Measurements from ENCODE around the gene ZNF385B.

ZNF385B gene

DNA sequence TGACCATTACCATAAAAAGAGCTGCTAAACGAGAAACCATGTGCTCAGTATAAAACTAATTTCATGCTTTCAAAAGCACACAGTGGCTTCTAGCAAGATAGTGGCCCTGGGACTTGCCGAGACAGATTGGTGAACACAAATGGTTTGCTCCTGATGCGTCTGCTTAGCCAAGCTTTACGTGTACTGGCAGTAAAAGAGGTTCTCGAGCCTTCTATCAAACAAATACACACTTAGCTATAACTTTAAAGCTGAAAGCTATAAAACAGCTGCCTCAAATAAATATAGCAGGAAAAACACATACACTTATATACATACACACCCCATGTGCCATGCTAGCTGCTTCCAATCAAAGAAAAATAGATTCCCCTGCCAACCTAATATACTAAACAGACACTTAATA is 117.0 kb downstream of the ZNF385B start:
- no peak for DNase-seq (ENCODE audit: low spot score)

DNA sequence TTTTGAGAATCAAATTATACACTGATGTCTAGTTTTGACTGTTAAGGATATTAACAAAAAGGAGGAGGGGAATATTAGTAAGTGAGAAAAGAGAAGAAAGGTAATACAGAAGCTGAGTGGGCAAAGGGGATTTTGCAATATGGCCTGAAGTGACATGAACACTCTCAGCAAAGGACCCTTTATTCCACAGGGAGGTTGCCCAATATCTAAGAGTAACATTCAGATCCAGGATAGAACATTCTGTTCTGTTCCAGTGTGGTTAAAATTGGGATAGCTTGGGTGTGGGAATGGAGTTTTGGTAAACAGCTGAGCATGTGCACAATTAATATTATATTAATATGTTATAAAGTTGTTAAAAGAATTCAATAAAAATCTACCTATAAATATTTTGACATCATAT is 120.1 kb downstream of the ZNF385B start:
- DNase-seq (ENCODE audit: low spot score) = no peak

DNA sequence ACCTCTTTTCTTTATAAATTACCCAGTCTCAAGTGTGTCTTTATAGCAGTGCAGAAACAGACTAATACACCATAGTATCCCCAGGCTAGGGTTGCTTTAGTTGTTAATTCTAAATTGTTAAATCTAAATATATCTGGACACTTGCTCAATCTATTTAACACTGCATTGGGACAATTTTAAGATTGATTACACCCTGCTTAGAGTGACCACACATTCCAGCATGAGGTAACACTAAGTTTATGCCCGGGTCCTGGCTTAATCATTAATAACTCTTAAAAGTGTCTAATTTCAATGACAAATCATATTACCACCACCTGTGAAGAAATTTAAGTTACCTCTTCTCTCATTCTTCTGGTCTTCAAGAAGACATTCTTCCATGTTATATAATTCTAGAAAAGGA is 131.4 kb downstream of the ZNF385B start:
- DNase-seq (ENCODE audit: low spot score) = no peak

DNA sequence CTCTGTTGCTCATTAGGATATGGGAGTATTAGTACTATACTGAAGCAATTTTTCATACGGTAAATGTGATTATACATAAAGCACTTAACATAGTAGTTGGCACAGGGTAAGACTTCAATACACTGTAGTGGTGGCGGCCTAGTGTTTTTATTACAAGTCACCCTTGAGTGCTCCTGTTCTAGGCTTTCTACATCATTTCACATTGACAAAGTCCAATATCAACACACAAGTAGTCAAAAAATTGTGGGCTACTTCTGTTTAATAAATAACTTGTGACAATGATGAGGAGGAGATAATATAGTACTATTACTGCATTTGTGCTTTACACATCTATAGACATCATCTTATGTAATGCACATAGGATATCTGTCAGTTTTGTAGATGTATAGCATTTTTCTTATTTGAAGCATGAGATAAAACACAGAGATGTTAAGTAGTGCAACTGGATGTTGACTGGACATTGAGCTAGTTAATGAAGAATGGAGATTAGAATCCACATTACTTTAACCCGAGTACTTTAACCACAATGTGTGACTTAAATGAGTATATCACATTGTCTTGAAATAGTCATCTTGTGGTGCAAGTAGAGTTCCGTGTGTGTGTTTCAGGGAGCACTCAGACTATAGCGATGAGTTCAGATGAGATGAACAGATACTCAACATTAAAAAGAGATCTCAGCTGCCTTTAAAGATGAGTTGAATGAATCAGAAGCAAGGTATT is 134.8 kb downstream of the ZNF385B start:
- no peak for DNase-seq (ENCODE audit: low spot score)

DNA sequence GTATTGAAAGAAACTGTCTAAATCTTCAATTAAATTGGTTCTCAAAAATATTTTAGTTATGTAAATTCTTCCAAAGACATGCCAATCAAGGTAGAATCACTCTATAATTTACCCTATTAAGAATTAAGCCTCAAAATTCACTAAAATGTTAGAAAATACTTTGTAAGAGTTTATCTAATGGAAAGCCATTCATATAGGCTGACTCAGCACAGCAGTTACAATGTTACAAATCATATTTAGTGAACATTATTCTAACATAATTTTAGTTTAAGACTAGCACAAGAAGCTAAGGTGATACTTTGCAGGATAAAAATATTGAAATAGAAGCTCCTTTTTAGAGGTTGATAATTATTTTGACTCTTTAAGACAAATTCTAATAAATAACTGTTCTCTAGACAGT is 137.0 kb downstream of the ZNF385B start:
- no peak for DNase-seq (ENCODE audit: low spot score)

DNA sequence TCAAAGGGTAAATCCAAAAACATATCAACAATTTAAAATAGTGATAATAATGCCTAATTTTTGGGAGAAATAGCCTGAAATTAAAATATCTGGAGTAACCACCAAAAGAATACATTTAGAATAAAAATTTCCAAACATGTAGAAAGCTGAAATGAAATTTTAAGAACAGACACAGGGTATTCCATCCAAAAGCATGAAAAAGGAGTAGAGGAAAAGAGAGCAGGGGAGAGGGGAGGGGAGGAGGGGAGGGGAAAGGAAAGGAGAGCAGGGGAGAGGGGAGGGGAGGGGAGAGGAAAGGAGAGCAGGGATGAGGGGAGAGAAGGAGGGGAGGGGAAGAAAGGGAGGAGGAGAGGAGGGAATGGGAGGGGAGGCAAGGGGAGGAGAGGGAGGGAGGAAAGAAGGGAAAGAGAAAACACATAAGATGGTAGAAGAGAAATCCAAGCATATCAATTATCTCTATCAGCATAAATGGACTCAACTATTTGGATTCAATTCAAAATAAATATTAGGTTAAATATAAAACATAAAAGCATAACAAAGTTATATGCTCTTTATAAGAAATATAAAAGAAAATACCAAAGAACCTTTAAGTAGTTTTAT is 141.1 kb downstream of the ZNF385B start:
- no peak for DNase-seq (ENCODE audit: low spot score)

DNA sequence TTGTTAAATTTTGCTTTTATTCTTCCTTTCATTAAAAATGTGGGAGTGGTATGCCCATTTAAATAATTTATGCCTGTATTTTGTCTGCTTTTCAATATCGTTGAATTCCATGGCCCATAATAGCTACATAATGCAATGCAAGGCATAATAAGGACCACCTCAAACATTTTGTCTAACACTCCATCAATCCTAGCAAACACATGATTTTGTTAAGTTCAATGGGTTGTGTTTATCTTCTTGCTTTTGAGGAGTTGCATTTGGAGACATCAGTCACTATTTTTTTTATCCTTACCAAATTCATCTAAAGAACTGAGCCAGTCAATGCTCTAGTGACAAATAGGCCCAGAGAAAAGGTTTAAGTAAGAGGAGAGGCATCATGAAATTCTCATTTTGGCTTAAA is 145.5 kb downstream of the ZNF385B start:
- no peak for DNase-seq (ENCODE audit: low spot score)

DNA sequence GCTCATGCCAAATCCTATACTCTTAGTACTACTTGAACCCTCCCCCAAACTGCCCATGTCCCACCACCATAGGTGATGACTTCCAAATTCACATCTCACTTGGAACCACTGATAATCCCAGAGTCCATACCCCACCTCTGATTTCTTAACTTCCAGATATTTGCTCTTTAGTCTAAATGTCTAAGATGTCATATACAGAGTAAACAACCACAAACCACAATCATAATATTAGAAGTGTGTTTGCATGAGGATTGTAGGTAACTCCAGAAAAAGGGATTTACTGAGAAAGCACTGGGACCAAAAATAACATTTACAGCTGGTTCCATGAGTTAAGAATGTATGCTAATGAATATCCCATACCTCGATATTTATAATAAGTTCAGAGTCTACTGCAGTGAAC is 146.2 kb downstream of the ZNF385B start:
- no peak for DNase-seq (ENCODE audit: low spot score)

DNA sequence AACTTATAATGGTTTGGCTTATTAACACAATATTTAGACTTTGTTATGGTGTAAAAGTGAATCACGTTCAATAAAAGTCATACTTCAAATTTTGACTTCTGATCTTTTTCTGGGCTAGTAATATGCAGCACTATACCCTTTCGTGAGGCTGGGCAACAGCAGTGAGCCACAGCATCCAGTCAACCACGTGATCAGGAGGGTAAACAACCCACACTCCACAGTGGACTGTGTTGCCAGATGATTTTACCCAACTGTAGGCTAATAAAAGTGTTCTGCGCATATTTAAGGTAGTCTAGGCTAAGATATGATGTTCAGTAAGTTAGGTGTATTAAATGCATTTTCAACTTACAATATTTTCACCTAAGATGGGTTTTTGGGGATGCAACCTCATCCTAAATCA is 148.6 kb downstream of the ZNF385B start:
- DNase-seq (ENCODE audit: low spot score) = no peak

DNA sequence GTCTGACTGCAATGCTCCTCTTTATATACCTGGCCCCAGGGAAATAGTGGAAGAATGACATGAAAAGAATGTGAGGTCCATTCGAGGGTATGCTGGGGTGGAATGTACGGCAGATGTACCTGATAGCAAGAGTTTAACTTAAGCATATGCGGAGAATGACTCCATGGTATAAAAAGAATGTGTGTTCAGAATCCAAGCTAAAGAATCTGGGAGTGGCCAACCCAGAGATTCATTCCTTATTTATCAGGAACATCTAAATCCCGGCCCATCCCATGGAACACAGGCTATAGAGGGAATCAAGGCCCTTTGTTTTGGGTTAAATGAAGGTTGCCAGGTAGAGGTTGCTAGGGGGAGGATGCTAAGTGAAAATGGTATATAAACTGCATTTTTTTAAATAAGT is 150.0 kb downstream of the ZNF385B start:
- no peak for DNase-seq (ENCODE audit: low spot score)

DNA sequence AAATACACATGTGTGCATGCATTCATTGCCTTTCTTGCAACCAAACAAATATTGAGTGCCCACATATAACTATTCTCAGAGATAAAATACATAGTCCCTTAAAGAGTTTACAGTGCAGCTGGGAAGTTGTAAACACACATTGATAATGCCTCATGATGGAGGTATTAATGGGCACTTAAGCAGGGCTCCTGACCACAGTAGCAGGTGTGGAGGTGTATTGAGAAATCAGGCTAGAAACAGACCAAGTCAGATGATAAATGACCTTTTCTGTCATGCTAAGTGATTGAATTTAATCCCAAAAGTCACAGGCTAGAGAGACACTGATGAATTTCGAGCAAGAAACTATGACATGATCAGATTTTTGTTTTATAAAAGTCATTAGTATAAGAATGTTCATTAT is 157.7 kb downstream of the ZNF385B start:
- DNase-seq (ENCODE audit: low spot score) = no peak

DNA sequence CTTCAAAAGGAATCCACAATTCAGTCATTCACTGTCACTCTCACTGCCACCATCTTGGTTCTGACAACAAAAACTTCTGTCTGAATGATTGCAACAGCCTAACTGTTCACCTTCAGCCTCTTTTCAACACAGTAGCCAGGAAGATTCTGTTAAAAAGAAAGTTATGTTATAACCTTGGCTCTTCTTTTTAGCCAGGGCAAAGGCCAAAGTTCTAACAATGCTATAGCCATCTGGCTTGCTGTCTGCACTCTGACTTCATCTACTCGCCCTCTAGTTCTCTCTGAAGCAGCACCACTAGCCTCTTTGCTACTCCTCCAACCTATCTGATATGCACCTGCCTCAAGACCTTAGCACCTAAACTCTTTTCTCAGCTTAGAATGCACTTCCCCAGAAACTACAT is 158.5 kb downstream of the ZNF385B start:
- no peak for DNase-seq (ENCODE audit: low spot score)

DNA sequence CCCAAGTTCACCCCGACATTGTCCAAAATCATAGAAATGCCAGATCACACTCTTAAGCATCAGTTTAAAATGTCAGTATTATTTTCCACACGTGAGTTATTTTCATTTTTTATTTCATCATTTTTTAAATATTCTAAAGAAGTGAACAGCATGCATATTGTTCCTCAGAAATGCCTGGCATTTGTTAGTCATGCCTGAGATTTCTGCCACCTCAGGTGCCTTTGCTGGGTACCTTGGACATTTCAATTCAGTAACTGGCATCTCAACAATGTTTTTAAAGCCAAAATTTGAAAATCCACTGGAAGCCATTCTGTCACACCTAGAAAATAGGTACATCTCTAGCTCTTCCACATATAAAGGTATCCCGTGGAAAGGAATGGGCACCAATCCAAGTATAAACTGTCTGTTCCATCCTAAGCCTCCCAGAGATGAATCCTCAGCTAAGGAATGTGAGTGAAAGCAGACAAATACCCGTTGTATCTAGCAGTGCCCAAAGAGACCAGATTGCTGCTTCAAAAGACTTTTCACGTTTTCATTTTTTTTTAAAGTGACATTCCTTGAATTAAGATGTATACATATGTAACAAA is 159.8 kb downstream of the ZNF385B start:
- peak; percentile 29 for DNase-seq (ENCODE audit: low spot score)

DNA sequence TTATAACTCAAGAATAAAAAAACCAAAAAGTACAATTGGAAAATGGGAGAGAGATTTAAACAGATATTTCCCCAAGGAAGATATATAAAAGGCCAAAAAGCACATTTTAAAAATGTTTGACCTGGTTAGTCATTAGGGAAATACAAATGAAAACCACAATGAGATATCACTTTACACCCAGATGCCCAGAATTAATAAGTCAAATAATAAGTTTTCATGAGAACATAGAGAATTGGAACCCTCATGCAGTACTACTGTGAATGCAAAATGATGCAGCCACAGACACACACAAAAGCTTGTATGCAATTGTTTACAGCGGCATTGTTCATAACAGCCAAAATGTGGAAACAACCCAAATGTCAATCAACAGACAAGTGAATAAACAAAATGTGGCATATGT is 165.9 kb downstream of the ZNF385B start:
- DNase-seq (ENCODE audit: low spot score) = no peak

DNA sequence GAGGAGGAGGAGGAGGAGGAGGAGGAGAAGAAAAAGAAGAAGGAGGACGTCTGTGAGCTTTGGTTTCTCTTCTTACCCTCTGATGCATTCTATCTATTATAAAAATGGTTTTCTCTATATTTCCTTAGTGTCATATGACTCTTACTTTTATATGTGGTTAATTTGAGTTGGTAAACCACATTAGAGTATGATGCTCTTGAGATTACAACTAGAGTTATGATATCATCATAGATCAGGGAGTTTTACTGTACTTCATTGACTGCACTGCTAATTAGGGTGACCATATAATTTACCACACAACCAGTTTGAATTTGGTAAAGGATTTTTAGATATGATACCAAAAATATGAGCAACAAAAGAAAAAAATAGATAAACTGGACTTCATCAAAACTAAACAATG is 166.4 kb downstream of the ZNF385B start:
- DNase-seq (ENCODE audit: low spot score) = no peak

DNA sequence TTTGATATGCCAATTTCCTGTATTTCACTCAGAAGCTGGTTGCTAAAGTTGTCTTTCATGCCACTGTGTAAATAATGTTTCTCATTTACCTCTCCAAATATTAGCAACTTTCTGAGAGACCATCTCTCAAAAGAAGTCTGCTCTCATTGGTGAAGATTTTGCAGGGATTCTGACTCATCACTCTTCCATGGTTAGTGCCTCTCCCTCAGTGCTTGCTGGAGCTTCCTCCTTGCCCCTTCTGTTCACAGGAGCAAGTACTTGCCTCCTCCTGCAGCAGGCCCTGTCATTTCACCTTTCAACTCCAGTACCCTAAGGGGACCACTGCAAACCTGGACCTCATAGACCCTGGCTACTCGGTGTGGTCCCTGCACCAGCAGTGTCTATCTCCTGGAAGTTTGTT is 168.8 kb downstream of the ZNF385B start:
- DNase-seq (ENCODE audit: low spot score) = peak; percentile 27

DNA sequence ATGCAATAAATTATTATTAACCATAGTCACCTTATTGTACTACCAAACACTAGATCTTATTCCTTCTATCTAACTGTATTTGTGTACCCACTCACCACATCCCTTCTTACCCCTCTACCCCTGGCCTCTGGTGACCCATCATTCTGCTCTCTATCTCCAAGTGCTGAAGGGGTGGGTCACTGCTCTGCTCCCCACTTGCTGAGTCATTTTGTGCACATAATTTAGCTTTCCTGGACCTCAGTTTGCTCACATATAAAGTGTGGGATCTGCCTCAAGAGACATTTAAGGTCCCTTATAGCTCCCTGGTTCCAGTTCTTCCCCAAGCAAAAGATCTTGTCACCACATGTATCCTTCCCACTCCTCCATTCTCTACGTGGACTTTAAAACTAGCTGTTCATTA is 169.4 kb downstream of the ZNF385B start:
- no peak for DNase-seq (ENCODE audit: low spot score)

DNA sequence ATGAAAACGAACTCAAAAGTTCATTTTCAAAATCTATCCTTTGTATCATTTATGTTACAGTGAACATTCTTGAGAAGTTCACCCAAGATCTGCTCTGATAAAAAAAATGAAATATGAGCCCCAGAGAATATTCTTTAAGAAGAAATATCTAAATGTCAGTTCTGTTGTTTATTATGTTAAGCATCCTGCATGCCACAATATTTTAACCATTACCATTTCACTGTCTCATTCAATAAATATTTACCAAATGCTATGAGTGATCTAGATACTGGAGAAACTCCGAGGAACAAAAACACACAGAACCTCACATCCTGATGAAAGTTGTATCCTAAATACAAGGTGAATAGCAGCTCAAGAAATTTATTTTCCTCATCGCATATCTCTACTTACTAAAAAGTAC is 170.2 kb downstream of the ZNF385B start:
- DNase-seq (ENCODE audit: low spot score) = no peak

DNA sequence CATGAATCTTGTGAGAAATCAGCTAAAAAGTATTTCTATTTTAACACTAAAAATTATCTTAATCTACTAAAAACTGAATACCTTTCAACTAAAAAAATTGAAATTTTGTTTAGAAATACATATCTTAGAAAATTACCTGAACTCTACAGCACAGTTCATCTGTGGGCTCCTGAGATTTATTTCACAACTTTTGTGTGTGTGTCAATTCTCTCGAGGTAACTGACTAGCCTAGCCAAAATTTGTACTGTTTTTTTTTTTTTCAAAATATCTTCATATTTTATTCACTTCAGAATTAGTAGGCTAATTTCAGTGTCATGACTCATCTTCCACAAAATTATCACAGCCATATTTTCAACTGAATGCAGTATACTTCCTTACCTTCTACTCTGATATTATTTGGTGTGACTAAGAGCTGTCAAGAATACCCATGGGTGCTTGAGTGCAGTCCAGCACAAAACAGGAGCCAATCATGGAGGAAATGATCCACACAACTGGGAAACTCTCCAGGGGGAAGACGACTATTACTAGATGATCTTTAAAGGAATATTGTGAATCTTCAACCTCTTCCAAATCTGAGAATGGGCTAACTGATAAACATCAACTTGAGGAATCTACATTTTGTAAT is 174.6 kb downstream of the ZNF385B start:
- peak; percentile 22 for DNase-seq (ENCODE audit: low spot score)

DNA sequence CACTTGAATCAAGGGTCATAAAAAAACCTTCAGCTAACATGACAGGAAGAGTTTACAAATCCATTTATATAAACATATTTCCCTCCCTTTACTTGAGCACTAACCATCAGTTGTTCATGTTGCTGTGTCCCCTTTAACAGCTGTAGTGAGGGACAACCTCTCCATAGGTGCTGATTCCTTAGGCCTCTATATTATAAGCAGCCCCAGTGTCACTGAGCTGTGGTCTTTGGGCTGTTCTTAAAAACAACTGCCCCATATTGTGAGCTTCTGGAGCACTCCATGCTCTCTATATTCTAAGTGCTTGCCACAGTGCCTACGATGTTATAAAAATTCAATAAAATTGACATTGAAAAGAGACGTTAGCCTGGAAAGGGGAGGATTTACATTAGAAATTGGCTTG is 175.3 kb downstream of the ZNF385B start:
- no peak for DNase-seq (ENCODE audit: low spot score)

DNA sequence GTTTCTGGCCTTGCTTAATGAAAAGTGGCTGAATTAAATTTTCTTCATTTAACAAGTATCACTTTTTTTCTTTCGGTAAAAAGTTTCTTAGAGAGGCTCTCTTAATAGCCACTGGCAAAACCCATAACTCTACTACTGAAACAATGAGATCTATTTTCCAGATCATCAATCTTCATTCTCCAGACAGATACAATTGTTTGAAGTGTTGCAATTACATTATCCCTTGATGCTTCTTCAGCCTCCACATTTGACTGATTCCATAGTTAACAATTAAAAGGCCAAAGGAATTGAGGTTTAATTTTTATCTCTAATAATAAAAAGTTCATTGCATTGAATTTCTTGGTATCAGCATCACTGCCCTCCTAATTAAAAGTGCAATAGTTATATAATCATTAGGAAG is 176.3 kb downstream of the ZNF385B start:
- DNase-seq (ENCODE audit: low spot score) = no peak

DNA sequence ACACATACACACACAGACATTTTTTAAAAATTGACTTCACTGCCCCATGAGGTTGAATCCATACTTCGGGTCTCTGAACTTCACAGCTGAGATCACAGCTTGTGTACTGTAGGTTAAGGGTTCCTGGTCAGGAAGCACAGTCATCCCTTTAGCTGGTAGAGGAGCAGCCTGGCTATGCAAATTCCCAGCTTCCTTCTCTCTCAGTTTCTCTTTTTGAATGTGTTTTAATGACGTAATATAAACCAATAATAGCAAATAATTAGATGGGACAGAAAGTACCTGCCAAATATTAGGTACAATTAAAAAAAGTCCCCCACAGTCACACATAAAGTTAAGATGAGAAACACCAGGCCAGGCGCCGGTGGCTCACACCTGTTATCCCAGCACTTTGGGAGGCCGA is 178.7 kb downstream of the ZNF385B start:
- DNase-seq (ENCODE audit: low spot score) = no peak

DNA sequence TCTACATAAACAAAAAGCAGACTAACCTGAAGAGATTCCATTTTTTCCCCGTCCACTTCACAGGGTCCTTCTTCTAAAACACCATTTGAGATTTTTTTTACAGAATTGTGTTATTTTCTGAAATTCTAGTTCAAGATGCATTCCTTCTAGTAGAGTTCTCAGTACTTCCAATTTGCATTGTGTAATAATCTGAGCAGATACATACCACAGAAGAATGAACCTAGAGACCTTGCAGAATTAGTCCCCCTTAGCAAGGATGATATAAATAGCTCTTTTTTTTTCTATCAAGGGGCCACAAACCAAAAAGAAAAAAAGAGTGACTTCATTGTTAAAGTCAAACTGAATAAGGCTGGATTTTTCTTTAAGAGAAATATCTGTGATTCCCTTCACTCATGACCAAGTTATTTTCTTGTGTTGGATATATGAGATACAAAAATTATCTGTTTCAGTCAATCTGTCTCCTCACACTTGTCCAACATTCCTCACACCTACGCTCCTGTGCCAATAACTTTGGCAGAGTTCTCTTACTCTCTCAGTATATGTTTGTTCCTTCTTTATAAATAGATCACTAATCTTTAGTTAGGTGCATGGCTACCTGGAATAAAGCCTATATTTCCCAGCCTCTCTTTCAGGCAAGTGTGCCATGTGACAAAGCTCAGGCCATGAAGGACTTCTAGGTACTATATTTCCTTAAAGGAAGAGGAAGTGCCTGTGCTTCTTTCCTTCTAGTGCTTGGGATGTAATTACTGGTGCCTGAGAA is 183.5 kb downstream of the ZNF385B start:
- no peak for DNase-seq (ENCODE audit: low spot score)

All from AG20443 (cell line).